ENCODE data around the gene ALDH1A2. TPM values are rescaled to one million over a fixed set of nuclear protein-coding genes. Genes with fewer than 3 reads are reported as not detected.
"Not testable (repeated sequence)": the region's sequence is repeated elsewhere in the genome, so short reads cannot be mapped to it uniquely, and the experiment has no call there.

The ALDH1A2 gene
- total RNA-seq (2014; rRNA removed) (0.22 and 2.2 TPM in 2 replicates), Bru-seq, nascent RNA (percentile 31 among the genes with signal in this experiment), BruChase-seq, experiment 1, labeled RNA remaining after a 6-hour chase (percentile 28 among the genes with signal in this experiment), BruChase-seq, experiment 2, labeled RNA remaining after a 2-hour chase (percentile 41 among the genes with signal in this experiment)
- long read RNA-seq, full-length matches to known transcripts: 2 of 3 reads
- long read RNA-seq, partial matches to known transcripts: 0 of 3 reads
- long read RNA-seq, other reads (novel, unspliced or antisense): 1 of 3 reads

- intact Hi-C loops (cut with micrococcal nuclease): loop anchor here (1.0 kb wide), 1 partner anchor 96 kb away; no protein-coding TSS in a partner anchor
- DNase-seq (no peak), ATAC-seq (no peak)
- peak within 1 kb of the TSS; percentile 42; the same call in 1 of the 2 replicates for H3K4me3 ChIP-seq (ENCODE audit: low read length)
- TF ChIP-seq CTCF (conservative IDR thresholded peaks at IDR 0.05; ENCODE audit: low read depth, low read length) (no peak), EZH2 (IDR thresholded peaks at IDR 0.05; ENCODE audit: low read length, unreplicated experiment) (no peak), EZH2phosphoT487 (IDR thresholded peaks at IDR 0.05; ENCODE audit: borderline replicate concordance, low read length) (no peak)
- H3K27me3 ChIP-seq (ENCODE audit: low read length): peaks cover 21% of the 10 kb centered on the region
- H4K20me1 ChIP-seq (ENCODE audit: low read length): no peaks in the 10 kb centered on the region
- CTCF ChIA-PET: interaction anchor here (1.4 kb wide), 1 partner anchor 97 kb away, joined by 9 read pairs; no protein-coding TSS in a partner anchor
- no peaks in the 10 kb centered on the region for H3K9me3 ChIP-seq (ENCODE audit: low read length)
- H3K4me2 ChIP-seq (ENCODE audit: low read length): peak within 1 kb of the TSS; percentile 82
- peak within 1 kb of the TSS; percentile 71 for H2AFZ ChIP-seq (ENCODE audit: low read length)
- no TSS peak for BruUV-seq (replicated peaks)
- POLR2A ChIA-PET (ENCODE audit: unreplicated experiment): no interaction called here
- no peaks in the 10 kb centered on the region for H3K4me1 ChIP-seq (ENCODE audit: insufficient read depth, low read length)
- H3K79me2 ChIP-seq (ENCODE audit: low read length): no peaks in the 10 kb centered on the region
- no peak within 1 kb of the TSS for H3K27ac ChIP-seq (ENCODE audit: low read length)
- no peak within 1 kb of the TSS for H3K9ac ChIP-seq (ENCODE audit: low read length)
- H3F3A ChIP-seq (ENCODE audit: low read length, unreplicated experiment): no peaks in the 10 kb centered on the region
- H3K9me2 ChIP-seq (replicated peaks; ENCODE audit: low read length): no peaks in the 10 kb centered on the region
- no peaks in the 10 kb centered on the region for H3K36me3 ChIP-seq (ENCODE audit: low read depth, low read length)
These were observed at the start of gene ALDH1A2 for GRCh38 chr15:58065445-58066041. Gene ALDH1A2, minus strand, starts transcription at chr15:58065711. Its CDS starts 61 bp downstream, at chr15:58065650.

DNA sequence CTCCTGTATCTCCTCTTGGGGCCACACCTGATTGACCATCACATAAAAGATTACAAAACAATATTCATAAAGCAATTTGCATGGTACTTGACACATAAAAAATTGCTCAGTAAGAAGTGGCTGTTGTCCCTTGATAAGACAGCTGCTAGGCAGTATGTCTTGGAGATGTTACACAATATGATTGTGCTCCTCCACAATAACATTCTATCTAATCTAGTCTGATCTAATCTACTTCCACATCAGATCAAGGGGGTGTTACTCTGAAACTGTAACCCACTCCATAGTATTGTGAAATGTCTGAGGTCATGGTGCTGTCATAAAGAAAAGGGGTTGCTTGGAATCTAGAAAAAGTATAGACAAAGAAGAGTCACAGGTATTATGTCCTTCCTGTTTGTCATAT is 49.3 kb upstream of the ALDH1A2 start:
- no peak for DNase-seq
- no TSS peak for BruUV-seq (replicated peaks)
- intact Hi-C loops (cut with micrococcal nuclease): loop anchor here (1.0 kb wide), 1 partner anchor 67 kb away; no protein-coding TSS in a partner anchor
- Histone ChIP-seq H3K9me3 (ENCODE audit: low read length) (no peaks in the 10 kb centered on the region), H3K4me1 (ENCODE audit: insufficient read depth, low read length) (no peaks in the 10 kb centered on the region), H4K20me1 (ENCODE audit: low read length) (no peaks in the 10 kb centered on the region), H3K4me3 (ENCODE audit: low read length) (no peak overlapping the region), H2AFZ (ENCODE audit: low read length) (no peak overlapping the region), H3K27ac (ENCODE audit: low read length) (no peak overlapping the region), H3K79me2 (ENCODE audit: low read length) (no peaks in the 10 kb centered on the region), H3K9me2 (replicated peaks; ENCODE audit: low read length) (no peaks in the 10 kb centered on the region), H3K4me2 (ENCODE audit: low read length) (no peak overlapping the region), H3K36me3 (ENCODE audit: low read depth, low read length) (no peaks in the 10 kb centered on the region), H3K27me3 (ENCODE audit: low read length) (peaks cover 8% of the 10 kb centered on the region; the same call in 1 of the 2 replicates), H3K9ac (ENCODE audit: low read length) (no peak overlapping the region), H3F3A (ENCODE audit: low read length, unreplicated experiment) (no peaks in the 10 kb centered on the region)
- ChIA-PET POLR2A (ENCODE audit: unreplicated experiment) (no interaction called here), CTCF (no interaction called here)
- ATAC-seq: no peak
- TF ChIP-seq EZH2 (IDR thresholded peaks at IDR 0.05; ENCODE audit: low read length, unreplicated experiment) (no peak), CTCF (conservative IDR thresholded peaks at IDR 0.05; ENCODE audit: low read depth, low read length) (no peak), EZH2phosphoT487 (IDR thresholded peaks at IDR 0.05; ENCODE audit: borderline replicate concordance, low read length) (no peak)

DNA sequence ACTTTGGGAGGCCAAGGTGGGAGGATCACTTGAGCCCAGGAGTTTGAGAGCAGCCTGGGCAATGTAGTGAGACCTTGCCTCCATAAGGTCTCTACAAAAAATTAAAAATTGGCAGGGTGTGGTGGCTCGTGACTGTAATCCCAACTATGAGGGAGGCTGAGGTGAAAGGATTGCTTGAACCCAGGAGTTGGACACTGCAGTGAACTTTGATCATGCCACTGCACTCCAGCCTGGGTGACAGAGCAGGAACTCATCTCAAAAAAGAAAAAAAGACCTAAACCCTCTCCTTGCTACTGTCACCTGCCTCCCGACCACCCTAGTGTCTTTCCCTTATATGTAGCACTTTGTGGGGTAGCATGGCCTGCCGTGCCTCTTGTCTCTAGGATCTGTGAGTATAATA is 48.9 kb upstream of the ALDH1A2 start:
- Histone ChIP-seq H3K9ac (ENCODE audit: low read length) (no peak overlapping the region), H3K9me3 (ENCODE audit: low read length) (no peaks in the 10 kb centered on the region), H3F3A (ENCODE audit: low read length, unreplicated experiment) (no peaks in the 10 kb centered on the region), H3K79me2 (ENCODE audit: low read length) (no peaks in the 10 kb centered on the region), H3K4me2 (ENCODE audit: low read length) (no peak overlapping the region), H3K27ac (ENCODE audit: low read length) (no peak overlapping the region), H3K36me3 (ENCODE audit: low read depth, low read length) (no peaks in the 10 kb centered on the region), H3K9me2 (replicated peaks; ENCODE audit: low read length) (no peaks in the 10 kb centered on the region), H3K4me1 (ENCODE audit: insufficient read depth, low read length) (no peaks in the 10 kb centered on the region), H2AFZ (ENCODE audit: low read length) (no peak overlapping the region), H4K20me1 (ENCODE audit: low read length) (no peaks in the 10 kb centered on the region), H3K4me3 (ENCODE audit: low read length) (no peak overlapping the region), H3K27me3 (ENCODE audit: low read length) (peaks cover 12% of the 10 kb centered on the region)
- no TSS peak for BruUV-seq (replicated peaks)
- no peak for ATAC-seq
- TF ChIP-seq CTCF (conservative IDR thresholded peaks at IDR 0.05; ENCODE audit: low read depth, low read length): no peak
- no peak for DNase-seq
- POLR2A ChIA-PET (ENCODE audit: unreplicated experiment): no interaction called here
- intact Hi-C loops (cut with micrococcal nuclease): no loop called here
- CTCF ChIA-PET: no interaction called here

- H3K4me3 ChIP-seq (ENCODE audit: low read length); BruUV-seq (replicated peaks); POLR2A ChIA-PET (ENCODE audit: unreplicated experiment); H3K27ac ChIP-seq (ENCODE audit: low read length); H3K9me3 ChIP-seq (ENCODE audit: low read length); H2AFZ ChIP-seq (ENCODE audit: low read length); DNase-seq; H3K4me1 ChIP-seq (ENCODE audit: insufficient read depth, low read length); CTCF ChIA-PET; H3K36me3 ChIP-seq (ENCODE audit: low read depth, low read length); H4K20me1 ChIP-seq (ENCODE audit: low read length); H3F3A ChIP-seq (ENCODE audit: low read length, unreplicated experiment); ATAC-seq; H3K79me2 ChIP-seq (ENCODE audit: low read length); H3K9me2 ChIP-seq (replicated peaks; ENCODE audit: low read length); H3K9ac ChIP-seq (ENCODE audit: low read length); intact Hi-C loops (cut with micrococcal nuclease); H3K4me2 ChIP-seq (ENCODE audit: low read length): not testable (repeated sequence)
- H3K27me3 ChIP-seq (ENCODE audit: low read length): peaks cover 20% of the 10 kb centered on the region
These were observed 47.8 kb upstream of the ALDH1A2 start for GRCh38 chr15:58113358-58113757.

Measured in PC-3 (cell line).